K562 (cell line): ENCODE data around the gene PTPRM. TPM values are rescaled to one million over a fixed set of nuclear protein-coding genes. Genes with fewer than 3 reads are reported as not detected.

Experiments used
- ATAC-seq: fragments of 200-7000 bp; cut with Tn5 transposase; 3 replicates; pipeline ENCODE4 v1.9.1; 2020; ENCODE audit warnings: moderate library complexity
- BruUV-seq: library from RNA; stranded (reverse); fragments of 400-500 nt; replicated peaks from 2 replicates; lab custom pipeline; 2021; lab: Mats Ljungman, UMichigan
- CTCF ChIA-PET: fragments of 300-600 bp; formaldehyde crosslinking; extraction: SDS; loops from one replicate; lab custom pipeline; 2021; ENCODE audit warnings: low intra/inter-chr PET ratio; lab: Yijun Ruan, JAX
- POLR2A ChIA-PET: fragments of 300-600, 350-650 bp; sonication (Branson Sonifier 250); formaldehyde crosslinking; extraction: SDS; loops from one replicate; lab custom pipeline; 2021; ENCODE audit warnings: antibody characterized with exemption, inconsistent platforms; lab: Yijun Ruan, JAX
- DNase-seq, 4 experiments: peaks; one replicate each; pipeline versions ENCODE4 v3.0.0 to v3.0.0-alpha.2; 2011 to 2018; ENCODE audit warnings: low spot score in 3 of 4, mixed read lengths in 3 of 4; ENCODE audit errors: extremely low read depth in 1 of 4
- FAIRE-seq: peaks from 2 replicates; lab custom pipeline; 2011; peaks lifted over from hg19 to GRCh38; lab: Jason Lieb, UNC
- H2AFZ ChIP-seq: 2 replicates; pipeline ENCODE4 v1.6.0; 2011; ENCODE audit warnings: low read depth, low read length, control low read depth, inconsistent platforms
- H3K27ac ChIP-seq: fragments of 200-600 bp; 3 replicates; pipeline ENCODE4 v1.8.0; 2011; ENCODE audit warnings: low read depth, mild to moderate bottlenecking, control low read depth, inconsistent platforms, low read length, moderate library complexity, mixed read lengths; ENCODE audit errors: extremely low read depth
- H3K27me3 ChIP-seq, 2 experiments: fragments of 300-600 bp in 1 of 2; 2 replicates in 1 of 2; 3 replicates in 1 of 2; pipeline versions ENCODE4 v1.6.0 to v1.8.0; 2011; ENCODE audit warnings: inconsistent platforms in 2 of 2, low read length in 2 of 2, mild to moderate bottlenecking in 1 of 2, mixed read lengths in 1 of 2, moderate library complexity in 1 of 2; ENCODE audit not compliant: control insufficient read depth in 2 of 2, insufficient read depth in 2 of 2
- H3K36me3 ChIP-seq: fragments of 300-600 bp; 3 replicates; pipeline ENCODE4 v1.8.0; 2011; ENCODE audit warnings: mild to moderate bottlenecking, low read length, inconsistent platforms; ENCODE audit not compliant: control insufficient read depth, insufficient read depth
- H3K4me1 ChIP-seq, 2 experiments: fragments of 200-600 bp in 1 of 2; replicated peaks in 1 of 2; 2 replicates in 1 of 2; 3 replicates in 1 of 2; pipeline versions ENCODE4 v1.5.1 to v1.8.0; 2011; ENCODE audit warnings: inconsistent platforms in 2 of 2, low read length in 2 of 2, mild to moderate bottlenecking in 1 of 2, mixed read lengths in 1 of 2, moderate library complexity in 1 of 2; ENCODE audit not compliant: control insufficient read depth in 2 of 2, insufficient read depth in 2 of 2
- H3K4me2 ChIP-seq: 2 replicates; pipeline ENCODE4 v1.6.1; 2011; ENCODE audit warnings: low read length, control low read depth, inconsistent platforms, mixed read lengths; ENCODE audit not compliant: insufficient read depth
- H3K4me3 ChIP-seq: fragments of 200-600 bp; sonication (generic), shearing (Covaris generic); 2 replicates; pipeline ENCODE4 v1.5.1; 2016; ENCODE audit warnings: control low read depth, inconsistent platforms
- H3K79me2 ChIP-seq: fragments of 200-600 bp; 3 replicates; pipeline ENCODE4 v1.8.0; 2011; ENCODE audit warnings: low read length, inconsistent platforms; ENCODE audit not compliant: control insufficient read depth, insufficient read depth
- H3K9ac ChIP-seq, 2 experiments: 2 replicates each; pipeline versions ENCODE4 v1.6.0 to v1.6.1; 2011; ENCODE audit warnings: low read depth in 2 of 2, low read length in 2 of 2, control low read depth in 1 of 2, inconsistent platforms in 1 of 2, mild to moderate bottlenecking in 1 of 2, mixed read lengths in 1 of 2; ENCODE audit not compliant: insufficient read depth in 1 of 2
- H3K9me1 ChIP-seq: one replicate; pipeline ENCODE4 v1.6.0; 2011; ENCODE audit warnings: inconsistent platforms, mild to moderate bottlenecking, low read length, moderate library complexity; ENCODE audit not compliant: control insufficient read depth, insufficient read depth
- H3K9me3 ChIP-seq: replicated peaks from 2 replicates; pipeline ENCODE4 v1.5.1; 2011; ENCODE audit warnings: low read depth, low read length, inconsistent platforms; ENCODE audit not compliant: control insufficient read depth, insufficient read depth
- H4K20me1 ChIP-seq: replicated peaks from 2 replicates; pipeline ENCODE4 v1.6.1; 2011; ENCODE audit warnings: low read length, inconsistent platforms, mixed read lengths; ENCODE audit not compliant: control insufficient read depth, insufficient read depth
- CREB3 ChIP-seq: fragments of 450-650 bp; conservative IDR thresholded peaks from 2 replicates; pipeline ENCODE4 v1.6.1; 2016; ENCODE audit warnings: missing genetic modification characterization, low read depth, mild to moderate bottlenecking, missing compliant biosample characterization, moderate library complexity
- CUX1 ChIP-seq: fragments of 200-800 bp; sonication (Bioruptor generic); IDR thresholded peaks from 2 replicates; pipeline ENCODE4 v1.6.1; 2016; ENCODE audit warnings: missing genetic modification characterization, missing compliant biosample characterization
- E4F1 ChIP-seq: fragments of 250-450 bp; sonication (Bioruptor Pico); IDR thresholded peaks from 2 replicates; pipeline ENCODE4 v1.5.0; 2021; ENCODE audit warnings: mild to moderate bottlenecking, borderline replicate concordance
- IRF9 ChIP-seq: fragments of 450-650 bp; IDR thresholded peaks from 2 replicates; pipeline ENCODE4 v1.6.1; 2016; ENCODE audit warnings: missing biosample characterization, missing genetic modification characterization
- MAFF ChIP-seq: IDR thresholded peaks from 2 replicates; pipeline ENCODE4 v1.6.1; 2012; ENCODE audit warnings: low read length, improper control_type of control experiment
- PHB ChIP-seq: fragments of 250-450 bp; sonication (Bioruptor Pico); IDR thresholded peaks from 2 replicates; pipeline ENCODE4 v1.5.0; 2021
- PML ChIP-seq: IDR thresholded peaks from 2 replicates; pipeline ENCODE4 v1.6.1; 2012; ENCODE audit warnings: low read length, inconsistent platforms
- RB1 ChIP-seq: fragments of 450-650 bp; IDR thresholded peaks from 2 replicates; pipeline ENCODE4 v1.6.1; 2017; ENCODE audit warnings: low read depth, mild to moderate bottlenecking
- ZNF695 ChIP-seq: fragments of 450-650 bp; formaldehyde crosslinking; IDR thresholded peaks from 2 replicates; pipeline ENCODE4 v1.4.0; 2020; ENCODE audit warnings: mild to moderate bottlenecking, moderate library complexity
- in situ Hi-C: fragments of 300-500 bp; cut with MboI; formaldehyde crosslinking; loops from 4 replicates; pipeline ENCODE4 v1.15.0; 2018; ENCODE audit warnings: inconsistent platforms, mixed read lengths
- intact Hi-C: fragments of 100-400 bp; cut with micrococcal nuclease; formaldehyde crosslinking; loops from 2 replicates; pipeline ENCODE4 v1.14.2; 2022
- polyA plus RNA-seq, 8 experiments: library from polyadenylated mRNA; depleted of rRNA in 4 of 8; stranded (reverse) in 5 of 8; unstranded in 3 of 8; fragments of >200 nt; fragmentation: Nextera tagmentation in 2 of 8; fragmentation: Illumina TruSeq in 1 of 8; extraction: Ambion mirVana in 2 of 8; extraction: Trizol in 1 of 8; gene quantifications; 2 replicates each; pipeline versions ENCODE4 v1.2.1 to v1.2.3, GENCODE V29; 2011 to 2014; ENCODE audit warnings: inconsistent platforms in 1 of 8, missing spikeins in 1 of 8
- total RNA-seq, 7 experiments: library from RNA; depleted of rRNA in 6 of 7; stranded (reverse); fragments of >200 nt in 6 of 7; fragmentation: Illumina TruSeq in 2 of 7; extraction: Trizol in 2 of 7; gene quantifications; 2 replicates each; pipeline versions ENCODE4 v1.2.1 to v1.2.3, GENCODE V29; 2011 to 2021; ENCODE audit warnings: low replicate concordance in 1 of 7

The PTPRM gene
- total and polyA plus RNA-seq, 9 of the 15 experiments (the other 6 are each of a cell fraction or from before 2014, with no cell fraction given) = 0.03 to 0.16 (median 0.08) TPM; not detected in 3

GRCh38 chr18:8029061-8029460 lies 461.9 kb downstream of the PTPRM start:
- H3K4me1 ChIP-seq = no peaks in the 10 kb centered on the region
- BruUV-seq = no TSS peak
- H3K36me3 ChIP-seq = no peaks in the 10 kb centered on the region
- H3K27me3 ChIP-seq = no peaks in the 10 kb centered on the region
- H3K27ac ChIP-seq = no peak overlapping the region
- DNase-seq (no peak), ATAC-seq (no peak), FAIRE-seq (no peak)
- no peak overlapping the region for H3K4me3 ChIP-seq
- ChIA-PET POLR2A (no interaction called here), CTCF (no interaction called here)
- H4K20me1 ChIP-seq = no peaks in the 10 kb centered on the region
- H3K9me3 ChIP-seq = no peaks in the 10 kb centered on the region
- H3K9me1 ChIP-seq = no peaks in the 10 kb centered on the region
- no peak for TF ChIP-seq CREB3 (tag)
- TF ChIP-seq ZNF695 = no peak
- no peak for TF ChIP-seq RB1
- no peak for TF ChIP-seq CUX1
- no peak for TF ChIP-seq IRF9 (tag)
- TF ChIP-seq MAFF = no peak
- no peak for TF ChIP-seq PHB
- no peak for TF ChIP-seq PML
- TF ChIP-seq E4F1 = no peak
- no peak overlapping the region for H3K9ac ChIP-seq
- intact Hi-C loops (no loop called here), in situ Hi-C loops (no loop called here)
- no peak overlapping the region for H2AFZ ChIP-seq
- H3K4me2 ChIP-seq = no peak overlapping the region
- no peaks in the 10 kb centered on the region for H3K79me2 ChIP-seq
